Measurements from ENCODE around the gene AP3D1. TPM values are rescaled to one million over a fixed set of nuclear protein-coding genes. Genes with fewer than 3 reads are reported as not detected.
A peak's percentile ranks its signal among the peaks of the same experiment; 100 is the strongest.

The AP3D1 gene
- total RNA-seq, 2 experiments from 2014 or later, result 41.8 to 41.9 TPM

- intact Hi-C loops (cut with DNase I, micrococcal nuclease), result no loop called here
- peak overlapping the region; percentile 16 for H3K4me3 ChIP-seq (ENCODE audit: low read length)
- ATAC-seq (ENCODE audit: poor library complexity) (no peak), DNase-seq (peak in 4 of 14 experiments; percentile 28 to 78 (median 62))
- POLR2A ChIA-PET, result interaction anchor here (0.5 to 1.1 kb wide), 5 partner anchors 14 to 40 kb away, joined by 3 read pairs; partner anchors contain the start of gene MOB3A
- Mint-ChIP-seq H3K4me3 (peak overlapping the region; percentile 70), H3K27ac (peak overlapping the region; percentile 84), H3K4me1 (ENCODE audit: low read depth) (peaks cover 55% of the 10 kb centered on the region), H3K27me3 (no peaks in the 10 kb centered on the region), H3K9me3 (no peaks in the 10 kb centered on the region), H3K36me3 (ENCODE audit: low read depth) (peaks cover 4% of the 10 kb centered on the region)
- H3K9me3 ChIP-seq (ENCODE audit: control insufficient read depth in 1 of 2, insufficient read depth in 1 of 2, low read length in 2 of 2), result no peaks in the 10 kb centered on the region
- H3K27ac ChIP-seq (ENCODE audit: low read depth in 1 of 2, low read length in 2 of 2), result peak overlapping the region; percentile 73 to 77
- H3K4me1 ChIP-seq (ENCODE audit: insufficient read depth, low read length), result peaks cover 86% of the 10 kb centered on the region
- H3K27me3 ChIP-seq (ENCODE audit: control insufficient read depth in 1 of 2, insufficient read depth in 2 of 2, low read length in 2 of 2), result no peaks in the 10 kb centered on the region
- CTCF ChIA-PET, result no interaction called here
- no peak for TF ChIP-seq CTCF (IDR thresholded peaks at IDR 0.05)
- H3K36me3 ChIP-seq (ENCODE audit: insufficient read depth, low read length), result no peaks in the 10 kb centered on the region
Measured at GRCh38 chr19:2055931-2056836, 95.2 kb downstream of the AP3D1 start.

- H3K4me1 ChIP-seq (ENCODE audit: insufficient read depth, low read length), result peaks cover 78% of the 10 kb centered on the region
- no peak for TF ChIP-seq CTCF (IDR thresholded peaks at IDR 0.05)
- intact Hi-C loops (cut with DNase I, micrococcal nuclease), result loop anchor here (5.0 kb wide), 1 partner anchor 37 kb away; the partner anchor contains the start of gene BTBD2 (in 2 of the 2)
- DNase-seq, result no peak
- H3K9me3 ChIP-seq (ENCODE audit: control insufficient read depth in 1 of 2, insufficient read depth in 1 of 2, low read length in 2 of 2), result no peaks in the 10 kb centered on the region
- H3K4me1 Mint-ChIP-seq (ENCODE audit: low read depth), result peaks cover 49% of the 10 kb centered on the region
- H3K4me3 ChIP-seq (ENCODE audit: low read length), result no peak overlapping the region
- H3K9me3 Mint-ChIP-seq, result no peaks in the 10 kb centered on the region
- peak overlapping the region; percentile 70 for H3K4me3 Mint-ChIP-seq
- POLR2A ChIA-PET, result interaction anchor here (1.3 kb wide), 1 partner anchor 30 kb away, joined by 3 read pairs; no protein-coding TSS in a partner anchor
- CTCF ChIA-PET, result no interaction called here
- peaks cover 2% of the 10 kb centered on the region for H3K36me3 ChIP-seq (ENCODE audit: insufficient read depth, low read length)
- H3K36me3 Mint-ChIP-seq (ENCODE audit: low read depth), result peaks cover 4% of the 10 kb centered on the region
- no peaks in the 10 kb centered on the region for H3K27me3 ChIP-seq (ENCODE audit: control insufficient read depth in 1 of 2, insufficient read depth in 2 of 2, low read length in 2 of 2)
- ATAC-seq (ENCODE audit: poor library complexity), result no peak
- H3K27ac ChIP-seq (ENCODE audit: low read depth in 1 of 2, low read length in 2 of 2), result peak overlapping the region in 1 of 2 donors; percentile 10
- no peaks in the 10 kb centered on the region for H3K27me3 Mint-ChIP-seq
- H3K27ac Mint-ChIP-seq, result peak overlapping the region; percentile 83
Measured at GRCh38 chr19:2054763-2055162, 96.6 kb downstream of the AP3D1 start.

- TF ChIP-seq CTCF (IDR thresholded peaks at IDR 0.05), result no peak
- peak overlapping the region in 1 of 2 donors; percentile 10 for H3K27ac ChIP-seq (ENCODE audit: low read depth in 1 of 2, low read length in 2 of 2)
- Mint-ChIP-seq H3K4me1 (ENCODE audit: low read depth) (peaks cover 47% of the 10 kb centered on the region), H3K4me3 (peak overlapping the region; percentile 34), H3K27ac (peak overlapping the region; percentile 93), H3K9me3 (no peaks in the 10 kb centered on the region), H3K27me3 (no peaks in the 10 kb centered on the region), H3K36me3 (ENCODE audit: low read depth) (peaks cover 13% of the 10 kb centered on the region)
- ATAC-seq (ENCODE audit: poor library complexity) (no peak), DNase-seq (peak in 1 of 14 experiments; percentile 28)
- intact Hi-C loops (cut with DNase I, micrococcal nuclease), result loop anchor here (5.0 kb wide), 1 partner anchor 36 kb away; the partner anchor contains the start of gene BTBD2 (in 2 of the 2)
- ChIA-PET POLR2A (interaction anchor here (0.5 to 2.9 kb wide), 4 partner anchors 21 to 347 kb away, joined by 3 to 12 read pairs (median 3); no protein-coding TSS in a partner anchor), CTCF (interaction anchor here (1.9 to 2.7 kb wide), 2 partner anchors 16 to 42 kb away, joined by 4 to 16 read pairs; partner anchors contain the start of gene MOB3A)
- no peak overlapping the region for H3K4me3 ChIP-seq (ENCODE audit: low read length)
- H3K9me3 ChIP-seq (ENCODE audit: control insufficient read depth in 1 of 2, insufficient read depth in 1 of 2, low read length in 2 of 2), result no peaks in the 10 kb centered on the region
- no peaks in the 10 kb centered on the region for H3K27me3 ChIP-seq (ENCODE audit: control insufficient read depth in 1 of 2, insufficient read depth in 2 of 2, low read length in 2 of 2)
- peaks cover 78% of the 10 kb centered on the region for H3K4me1 ChIP-seq (ENCODE audit: insufficient read depth, low read length)
- peaks cover 9% of the 10 kb centered on the region for H3K36me3 ChIP-seq (ENCODE audit: insufficient read depth, low read length)
Measured at GRCh38 chr19:2053601-2054389, 97.6 kb downstream of the AP3D1 start.
